Astrocyte (in vitro differentiated cells and primary cell): Measurements from ENCODE around the gene RMP24.

Source experiments
- EZH2 ChIP-seq: IDR thresholded peaks from 2 replicates; pipeline ENCODE4 v1.6.1; 2012; ENCODE audit warnings: mild to moderate bottlenecking, low read length, inconsistent platforms; ENCODE audit not compliant: insufficient read depth
- TF ChIP-seq, protein P1 (sequence below): IDR thresholded peaks from 2 replicates; pipeline ENCODE4 v1.5.1; 2011; ENCODE audit warnings: low read depth, mild to moderate bottlenecking, inconsistent platforms, low read length, moderate library complexity; ENCODE audit not compliant: insufficient read depth

- TF ChIP-seq EZH2 = no peak
- TF ChIP-seq, protein P1, sequence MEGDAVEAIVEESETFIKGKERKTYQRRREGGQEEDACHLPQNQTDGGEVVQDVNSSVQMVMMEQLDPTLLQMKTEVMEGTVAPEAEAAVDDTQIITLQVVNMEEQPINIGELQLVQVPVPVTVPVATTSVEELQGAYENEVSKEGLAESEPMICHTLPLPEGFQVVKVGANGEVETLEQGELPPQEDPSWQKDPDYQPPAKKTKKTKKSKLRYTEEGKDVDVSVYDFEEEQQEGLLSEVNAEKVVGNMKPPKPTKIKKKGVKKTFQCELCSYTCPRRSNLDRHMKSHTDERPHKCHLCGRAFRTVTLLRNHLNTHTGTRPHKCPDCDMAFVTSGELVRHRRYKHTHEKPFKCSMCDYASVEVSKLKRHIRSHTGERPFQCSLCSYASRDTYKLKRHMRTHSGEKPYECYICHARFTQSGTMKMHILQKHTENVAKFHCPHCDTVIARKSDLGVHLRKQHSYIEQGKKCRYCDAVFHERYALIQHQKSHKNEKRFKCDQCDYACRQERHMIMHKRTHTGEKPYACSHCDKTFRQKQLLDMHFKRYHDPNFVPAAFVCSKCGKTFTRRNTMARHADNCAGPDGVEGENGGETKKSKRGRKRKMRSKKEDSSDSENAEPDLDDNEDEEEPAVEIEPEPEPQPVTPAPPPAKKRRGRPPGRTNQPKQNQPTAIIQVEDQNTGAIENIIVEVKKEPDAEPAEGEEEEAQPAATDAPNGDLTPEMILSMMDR = no peak
Observed at GRCh38 chr18:35999925-36000324, 27.4 kb downstream of the RMP24 start.
